Globus pallidus (tissue), 1 donor: ENCODE data around the gene PRSS38.

Experiments
- DNase-seq: peaks from one replicate; pipeline ENCODE4 v3.0.0-alpha.2; 2015; ENCODE audit warnings: low spot score

PRSS38 gene

GRCh38 chr1:227793079-227793947 lies 22.2 kb upstream of the PRSS38 start:
- DNase-seq, result no peak

- no peak for DNase-seq
Observed at GRCh38 chr1:227793948-227794816, 21.3 kb upstream of the PRSS38 start.

GRCh38 chr1:227794817-227795192 lies 20.7 kb upstream of the PRSS38 start:
- no peak for DNase-seq

- DNase-seq, result no peak
Observed at GRCh38 chr1:227795732-227796131, 19.7 kb upstream of the PRSS38 start.

GRCh38 chr1:227796359-227796915 lies 19.0 kb upstream of the PRSS38 start:
- DNase-seq, result no peak

GRCh38 chr1:227797144-227797543 lies 18.3 kb upstream of the PRSS38 start:
- DNase-seq, result no peak

- DNase-seq, result no peak
Observed at GRCh38 chr1:227797625-227798024, 17.9 kb upstream of the PRSS38 start.

GRCh38 chr1:227798078-227798802 lies 17.2 kb upstream of the PRSS38 start:
- no peak for DNase-seq

DNA sequence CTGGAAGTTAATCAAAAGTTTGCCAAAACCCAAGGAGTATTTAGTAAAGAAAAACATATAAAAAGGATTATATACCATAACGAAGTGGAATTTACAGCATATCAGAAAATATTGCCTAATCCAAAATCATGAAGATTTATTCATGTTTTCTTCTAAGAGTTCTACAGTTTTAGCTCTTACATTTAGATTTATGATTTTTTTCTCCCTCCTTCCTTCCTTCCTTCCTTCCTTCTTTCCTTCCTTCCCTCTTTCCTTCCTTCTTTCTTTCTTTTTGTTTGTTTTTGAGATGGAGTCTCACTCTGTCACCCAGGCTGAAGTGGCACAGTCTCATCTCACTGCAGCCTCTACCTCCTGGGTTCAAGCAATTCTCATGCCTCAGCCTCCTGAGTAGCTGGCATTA lies 15.7 kb upstream of the PRSS38 start:
- no peak for DNase-seq

DNA sequence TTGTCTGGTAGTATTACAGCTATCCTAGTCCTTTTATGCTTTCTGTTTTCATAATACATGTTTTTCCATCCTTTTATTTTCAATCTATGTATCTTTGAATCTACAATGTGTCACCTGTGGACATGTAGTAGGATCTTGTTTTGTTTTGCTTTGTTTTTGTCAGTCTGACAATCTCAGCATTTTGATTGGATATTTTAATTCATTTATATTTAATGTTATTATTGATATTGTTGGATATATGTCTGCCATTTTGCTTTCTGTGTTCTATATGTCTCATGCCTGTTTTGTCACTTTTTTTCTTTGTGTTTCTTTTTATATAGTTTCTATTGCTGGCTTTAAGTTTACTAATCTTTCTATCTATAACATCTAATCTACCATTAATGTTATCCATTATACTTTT lies 11.5 kb upstream of the PRSS38 start:
- no peak for DNase-seq

DNA sequence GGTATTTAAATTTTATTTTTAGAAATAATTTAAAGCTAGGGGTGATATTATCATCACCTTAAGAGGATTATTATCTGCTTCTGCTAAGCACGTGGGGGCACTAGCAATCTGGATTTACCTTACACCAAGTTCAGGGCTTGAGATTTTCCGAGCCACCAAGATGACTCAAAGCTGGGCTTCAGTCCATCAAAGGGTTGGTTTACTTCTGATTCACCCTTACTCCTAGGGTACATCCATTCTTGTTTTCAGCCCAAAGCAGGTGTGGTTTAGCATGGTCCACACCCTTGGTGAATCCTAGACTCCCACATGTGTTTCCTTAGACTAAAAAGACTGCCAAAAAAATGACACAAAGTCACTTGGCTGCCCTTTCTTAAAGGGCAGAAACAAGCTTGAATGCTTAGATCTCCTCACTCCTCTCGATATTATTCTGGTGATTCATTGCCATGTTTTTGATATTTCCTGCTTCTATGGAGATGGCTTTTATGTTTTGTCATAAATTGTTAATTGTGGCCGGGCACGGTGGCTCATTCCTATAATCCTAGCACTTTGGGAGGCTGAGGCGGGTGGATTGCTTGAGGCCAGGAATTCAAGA lies 9.8 kb upstream of the PRSS38 start:
- no peak for DNase-seq

GRCh38 chr1:227808566-227808965 lies 6.9 kb upstream of the PRSS38 start:
- no peak for DNase-seq

GRCh38 chr1:227809026-227809425 lies 6.4 kb upstream of the PRSS38 start:
- no peak for DNase-seq

DNA sequence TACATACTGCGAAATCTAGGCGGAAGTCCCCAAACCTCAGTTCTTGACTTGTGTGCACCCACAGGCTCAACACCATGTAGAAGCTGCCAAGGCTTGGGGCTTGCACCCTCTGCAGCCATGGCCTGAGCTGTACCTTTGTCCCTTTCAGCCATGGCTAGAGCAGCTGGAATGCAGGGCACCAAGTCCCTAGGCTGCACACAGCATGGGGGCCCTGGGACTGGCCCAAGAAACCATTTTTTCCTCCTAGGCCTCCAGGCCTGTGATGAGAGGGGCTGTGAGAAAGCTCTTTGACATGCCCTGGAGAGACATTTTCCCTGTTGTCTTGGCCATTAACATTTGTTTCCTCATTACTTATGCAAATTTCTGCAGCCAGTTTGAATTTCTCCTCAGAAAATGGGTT lies 1.5 kb upstream of the PRSS38 start:
- DNase-seq, result no peak

GRCh38 chr1:227816750-227817446 lies 1.4 kb downstream of the PRSS38 start:
- DNase-seq, result no peak

- no peak for DNase-seq
Observed at GRCh38 chr1:227823537-227823936, 8.1 kb downstream of the PRSS38 start.

GRCh38 chr1:227824204-227824603 lies 8.7 kb downstream of the PRSS38 start:
- DNase-seq, result no peak

GRCh38 chr1:227828786-227829185 lies 13.3 kb downstream of the PRSS38 start:
- no peak for DNase-seq

DNA sequence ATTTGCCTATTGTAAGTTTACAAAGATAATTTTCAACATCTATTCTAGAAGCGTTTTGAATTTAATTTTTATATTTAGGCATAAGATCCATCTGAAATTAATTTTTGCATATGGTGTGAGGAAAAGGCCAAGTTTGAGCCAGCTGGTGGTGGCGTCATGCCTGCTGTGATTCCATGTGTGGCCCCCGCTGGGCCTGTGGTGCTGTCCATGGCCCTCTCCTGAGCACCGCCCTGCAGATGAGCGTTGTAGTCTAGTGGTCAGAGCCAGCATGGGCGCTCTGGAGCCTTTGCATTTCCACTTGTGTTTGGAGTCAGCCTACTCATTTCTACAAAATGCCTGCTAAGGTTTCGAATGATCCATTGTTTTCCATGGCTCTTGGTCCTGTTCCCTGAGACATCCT lies 22.7 kb downstream of the PRSS38 start:
- DNase-seq, result no peak

GRCh38 chr1:227841096-227841495 lies 25.6 kb downstream of the PRSS38 start:
- DNase-seq, result no peak
